Hepatocyte (in vitro differentiated cells): ENCODE data around the gene TTC28. TPM values are rescaled to one million over a fixed set of nuclear protein-coding genes. Genes with fewer than 3 reads are reported as not detected.

Source experiments
- DNase-seq: peaks from one replicate; pipeline ENCODE4 v3.0.0-alpha.2; 2016; ENCODE audit warnings: low spot score
- H2AFZ ChIP-seq: fragments of 200-600 bp; sonication (generic); 2 replicates; pipeline ENCODE4 v1.6.0; 2016; ENCODE audit warnings: antibody characterized with exemption, mild to moderate bottlenecking
- H3K27ac ChIP-seq: fragments of 200-600 bp; sonication (generic); 2 replicates; pipeline ENCODE4 v1.5.1; 2016; ENCODE audit warnings: mild to moderate bottlenecking
- H3K27me3 ChIP-seq: fragments of 200-600 bp; sonication (generic); 2 replicates; pipeline ENCODE4 v1.6.1; 2016
- H3K36me3 ChIP-seq: fragments of 200-600 bp; sonication (generic); replicated peaks from 2 replicates; pipeline ENCODE4 v1.5.1; 2016; ENCODE audit warnings: low read depth; ENCODE audit not compliant: insufficient read depth
- H3K4me1 ChIP-seq: fragments of 200-600 bp; sonication (generic); 2 replicates; pipeline ENCODE4 v1.5.1; 2016; ENCODE audit warnings: mild to moderate bottlenecking, moderate library complexity; ENCODE audit not compliant: insufficient read depth
- H3K4me2 ChIP-seq: fragments of 200-600 bp; sonication (generic); 2 replicates; pipeline ENCODE4 v1.6.0; 2016
- H3K4me3 ChIP-seq: fragments of 200-600 bp; sonication (generic); 2 replicates; pipeline ENCODE4 v1.5.1; 2016; ENCODE audit warnings: mild to moderate bottlenecking
- H3K79me2 ChIP-seq: fragments of 200-600 bp; sonication (generic); 2 replicates; pipeline ENCODE4 v1.6.0; 2017; ENCODE audit warnings: mild to moderate bottlenecking
- H3K9me2 ChIP-seq: fragments of 200-600 bp; sonication (generic); replicated peaks from 2 replicates; pipeline ENCODE4 v1.6.0; 2017; ENCODE audit warnings: mild to moderate bottlenecking; ENCODE audit not compliant: insufficient read depth
- H3K9me3 ChIP-seq: fragments of 200-600 bp; sonication (generic); 2 replicates; pipeline ENCODE4 v1.5.1; 2016; ENCODE audit warnings: low read depth, mild to moderate bottlenecking
- H4K20me1 ChIP-seq: fragments of 200-600 bp; sonication (generic); 2 replicates; pipeline ENCODE4 v1.6.0; 2016; ENCODE audit warnings: mild to moderate bottlenecking; ENCODE audit not compliant: insufficient read depth, poor library complexity, severe bottlenecking
- CTCF ChIP-seq: fragments of 200-600 bp; sonication (generic); IDR thresholded peaks from 2 replicates; pipeline ENCODE4 v1.5.1; 2016; ENCODE audit warnings: antibody characterized with exemption, mild to moderate bottlenecking; ENCODE audit not compliant: poor library complexity
- EZH2 ChIP-seq: fragments of 200-600 bp; sonication (generic); IDR thresholded peaks from 2 replicates; pipeline ENCODE4 v1.6.1; 2016; ENCODE audit warnings: antibody characterized with exemption, mild to moderate bottlenecking, borderline replicate concordance
- EZH2phosphoT487 ChIP-seq: fragments of 200-600 bp; sonication (generic); IDR thresholded peaks from one replicate; pipeline ENCODE4 v1.6.1; 2018; ENCODE audit warnings: antibody characterized with exemption, mild to moderate bottlenecking, low read depth, moderate library complexity; ENCODE audit not compliant: unreplicated experiment, severe bottlenecking
- whole genome bisulfite sequencing: methylation state at CpG from one replicate; pipeline ENCODE4 v1.1.6; 2016; ENCODE audit warnings: low lambda C conversion rate; ENCODE audit errors: missing lambda C conversion rate; 5-methylcytosine and 5-hydroxymethylcytosine counted together
- polyA plus RNA-seq: library from polyadenylated mRNA; unstranded; fragments of >200 nt; fragmentation: Nextera tagmentation; extraction: Ambion mirVana; gene quantifications from 2 replicates; pipeline ENCODE4 v1.2.1, GENCODE V29; 2016
- total RNA-seq: library from RNA; depleted of rRNA; stranded (reverse); fragments of >200 nt; gene quantifications from 2 replicates; pipeline ENCODE4 v1.2.3, GENCODE V29; 2014

Gene TTC28
- total and polyA plus RNA-seq, 2 experiments from 2014 or later: 14.7 to 30.4 TPM

GRCh38 chr22:28462901-28463300 is 216.7 kb downstream of the TTC28 start:
- no peak for TF ChIP-seq EZH2
- no peak for TF ChIP-seq EZH2phosphoT487
- TF ChIP-seq CTCF: no peak
- 100% methylated on average over 2 of the region's 2 CpGs for WGBS
- H3K9me3 ChIP-seq: no peaks in the 10 kb centered on the region
- no peak overlapping the region for H2AFZ ChIP-seq
- no peak overlapping the region for H3K27ac ChIP-seq
- no peaks in the 10 kb centered on the region for H4K20me1 ChIP-seq
- H3K36me3 ChIP-seq: no peaks in the 10 kb centered on the region
- H3K27me3 ChIP-seq: no peaks in the 10 kb centered on the region
- no peak overlapping the region for H3K4me2 ChIP-seq
- no peaks in the 10 kb centered on the region for H3K79me2 ChIP-seq
- H3K4me1 ChIP-seq: peaks cover 10% of the 10 kb centered on the region
- H3K4me3 ChIP-seq: no peak overlapping the region
- no peak for DNase-seq
- no peaks in the 10 kb centered on the region for H3K9me2 ChIP-seq

GRCh38 chr22:28462041-28462440 is 217.6 kb downstream of the TTC28 start:
- Histone ChIP-seq H2AFZ (no peak overlapping the region), H3K4me3 (no peak overlapping the region), H3K79me2 (no peaks in the 10 kb centered on the region), H3K27ac (no peak overlapping the region), H3K36me3 (no peaks in the 10 kb centered on the region), H4K20me1 (no peaks in the 10 kb centered on the region), H3K9me3 (no peaks in the 10 kb centered on the region), H3K4me1 (peaks cover 10% of the 10 kb centered on the region), H3K9me2 (no peaks in the 10 kb centered on the region), H3K4me2 (no peak overlapping the region), H3K27me3 (no peaks in the 10 kb centered on the region)
- TF ChIP-seq EZH2phosphoT487 (no peak), CTCF (no peak), EZH2 (no peak)
- 100% methylated on average over 1 of the region's 1 CpG for WGBS
- no peak for DNase-seq

- no peak for DNase-seq
- no peaks in the 10 kb centered on the region for H3K27me3 ChIP-seq
- no peak overlapping the region for H3K4me2 ChIP-seq
- H3K9me3 ChIP-seq: no peaks in the 10 kb centered on the region
- H3K4me3 ChIP-seq: no peak overlapping the region
- no peaks in the 10 kb centered on the region for H3K79me2 ChIP-seq
- TF ChIP-seq CTCF (no peak), EZH2phosphoT487 (no peak), EZH2 (no peak)
- H3K4me1 ChIP-seq: no peaks in the 10 kb centered on the region
- H3K27ac ChIP-seq: no peak overlapping the region
- WGBS: 68% methylated on average over 1 of the region's 1 CpG
- no peak overlapping the region for H2AFZ ChIP-seq
- no peaks in the 10 kb centered on the region for H3K36me3 ChIP-seq
- H3K9me2 ChIP-seq: no peaks in the 10 kb centered on the region
- no peaks in the 10 kb centered on the region for H4K20me1 ChIP-seq
Observed at GRCh38 chr22:28454431-28455064, 225.1 kb downstream of the TTC28 start.
